ENCODE data around the gene B4GALT6.

Gene B4GALT6

DNA sequence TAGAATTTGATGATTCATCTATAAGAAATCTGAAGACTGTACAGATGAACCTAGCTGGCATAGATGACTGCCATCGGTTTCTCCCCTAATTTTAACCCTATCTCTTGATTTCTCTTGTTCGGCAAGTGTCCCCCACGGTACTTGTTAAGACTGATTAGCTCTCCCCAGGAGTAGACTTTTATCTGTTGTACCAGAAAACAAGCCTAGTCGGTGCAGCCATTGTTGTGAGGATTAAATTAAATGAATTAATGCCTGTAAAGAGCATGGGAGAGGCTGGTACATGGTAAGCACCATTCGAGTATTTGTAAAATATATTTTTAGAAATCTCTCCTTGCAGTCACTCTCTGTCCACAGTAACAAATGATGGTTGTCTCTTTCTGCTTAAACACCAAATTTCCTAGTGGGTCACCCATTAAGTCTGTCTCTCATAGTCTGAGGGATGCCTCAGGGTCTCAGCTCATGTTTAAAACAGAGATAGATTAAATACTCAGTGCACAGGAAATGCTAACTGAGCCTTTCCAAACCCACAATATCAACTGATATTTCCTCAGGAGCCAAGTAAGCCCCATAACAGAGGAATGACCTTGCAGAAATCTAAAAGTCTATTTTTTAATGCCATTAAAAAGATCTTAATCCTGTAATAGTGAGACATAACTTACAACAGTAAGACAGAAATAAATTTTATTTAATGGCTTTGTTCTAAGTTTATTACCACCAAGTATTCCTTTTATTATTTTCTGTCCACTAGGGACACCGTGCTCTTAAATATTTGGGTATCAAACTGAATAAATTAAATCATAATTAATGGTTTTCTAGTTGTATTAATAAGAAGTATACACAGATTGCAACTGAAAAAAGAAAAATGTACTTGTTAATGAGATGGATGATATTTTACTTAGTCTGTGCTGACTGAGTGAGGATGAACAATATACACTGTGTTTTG lies 2.9 kb upstream of the B4GALT6 start:
- DNase-seq (ENCODE audit: low spot score) = no peak

DNA sequence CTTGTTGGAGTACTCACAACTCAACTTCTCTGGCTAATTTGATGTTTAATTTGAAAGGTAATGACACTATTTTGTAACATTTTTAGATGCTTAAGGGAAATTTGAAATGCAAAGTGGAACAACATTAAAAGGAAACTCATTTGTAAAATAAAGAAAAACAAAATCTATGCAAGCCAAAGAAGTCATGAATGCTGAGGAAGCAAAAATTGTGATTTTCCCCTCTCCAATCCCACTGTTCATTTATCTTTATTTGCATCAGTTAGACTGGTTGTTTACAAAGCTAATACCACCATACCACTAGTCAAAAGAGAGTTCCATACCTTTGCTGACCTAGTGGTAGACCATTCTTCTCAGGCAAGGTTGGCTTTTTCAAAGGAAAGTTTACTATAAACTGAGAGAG lies 2.2 kb upstream of the B4GALT6 start:
- DNase-seq (ENCODE audit: low spot score) = no peak

DNA sequence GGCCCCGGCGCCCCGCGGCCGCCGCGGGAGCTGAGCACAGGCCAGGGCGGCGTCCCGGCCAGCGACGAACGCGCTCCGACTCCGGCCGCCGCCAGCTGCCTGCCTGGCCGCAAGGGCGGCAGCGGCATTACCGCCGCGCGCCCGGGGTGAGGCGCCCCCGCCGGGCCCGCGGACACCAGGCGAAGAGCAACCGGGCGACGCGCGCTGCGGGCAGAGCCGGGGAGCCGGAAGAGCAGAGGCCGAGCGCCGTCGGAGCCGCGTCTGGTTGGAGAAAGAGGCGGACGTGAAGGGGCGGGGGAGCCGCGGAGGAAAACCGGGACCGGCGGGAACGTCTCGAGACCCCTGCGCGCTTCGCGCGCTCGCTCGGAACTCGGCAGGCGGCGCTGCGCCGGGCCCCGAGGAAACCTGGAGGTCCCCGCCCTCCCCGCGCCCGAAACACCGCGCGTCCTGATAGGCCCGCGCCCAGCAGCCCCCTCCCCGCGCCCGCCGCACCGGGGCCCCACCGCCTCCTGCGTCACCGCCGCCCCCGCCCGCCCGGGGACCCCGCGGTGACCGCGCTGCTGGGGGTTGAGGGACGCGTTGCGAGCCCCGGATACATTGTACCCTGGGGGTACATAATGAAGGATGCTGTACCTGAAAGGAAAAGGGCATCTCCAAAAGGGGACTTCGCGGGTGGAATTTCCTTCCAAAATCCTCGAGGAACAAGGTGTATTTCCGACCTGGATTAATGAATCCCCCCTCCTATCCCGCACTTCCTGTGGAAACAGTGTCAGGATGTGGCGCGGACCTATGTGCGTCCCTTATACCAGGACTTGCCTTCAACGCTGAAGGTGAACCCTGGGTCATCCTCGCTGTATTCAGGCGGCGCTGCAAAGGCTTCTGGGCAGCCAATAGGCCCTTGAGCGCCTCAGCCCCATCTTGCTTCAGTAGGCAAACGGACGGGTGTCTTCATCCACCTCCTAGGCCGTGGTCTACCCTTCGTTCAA lies 1.0 kb upstream of the B4GALT6 start:
- DNase-seq (ENCODE audit: low spot score) = peak; percentile 73

DNA sequence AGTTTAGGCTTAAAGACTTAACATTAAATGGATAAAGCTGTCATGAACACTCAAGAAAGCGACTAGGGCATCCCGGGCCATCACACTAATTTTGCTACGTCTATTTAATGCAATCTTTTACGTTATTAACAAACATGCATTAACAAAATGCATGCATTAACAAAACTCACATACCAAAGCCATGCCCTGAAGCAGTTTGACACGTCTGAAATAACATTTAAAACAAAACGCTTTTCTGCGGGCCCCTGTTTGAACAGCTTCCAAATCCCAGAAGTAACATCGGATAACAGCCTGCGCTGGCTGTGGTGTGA lies 458 bp downstream of the B4GALT6 start:
- DNase-seq (ENCODE audit: low spot score) = no peak

DNA sequence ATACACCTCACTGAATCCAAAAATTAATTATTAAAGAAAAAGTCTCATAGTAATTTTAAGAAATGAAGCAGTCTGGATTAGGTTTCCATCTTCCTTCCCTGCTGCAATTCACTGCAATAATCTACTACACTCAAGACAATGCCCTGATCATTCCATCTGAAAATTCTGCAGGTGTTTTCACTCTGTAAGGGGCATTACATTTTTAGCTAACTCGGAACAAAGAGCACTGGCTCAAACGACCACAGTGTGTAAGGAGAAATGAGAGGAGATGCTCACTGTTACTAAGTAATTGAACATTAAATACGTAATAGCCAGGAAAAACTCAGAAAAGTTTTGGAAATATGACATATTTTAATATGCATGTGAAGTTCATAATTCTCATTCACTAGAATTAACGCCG lies 1.3 kb downstream of the B4GALT6 start:
- no peak for DNase-seq (ENCODE audit: low spot score)

DNA sequence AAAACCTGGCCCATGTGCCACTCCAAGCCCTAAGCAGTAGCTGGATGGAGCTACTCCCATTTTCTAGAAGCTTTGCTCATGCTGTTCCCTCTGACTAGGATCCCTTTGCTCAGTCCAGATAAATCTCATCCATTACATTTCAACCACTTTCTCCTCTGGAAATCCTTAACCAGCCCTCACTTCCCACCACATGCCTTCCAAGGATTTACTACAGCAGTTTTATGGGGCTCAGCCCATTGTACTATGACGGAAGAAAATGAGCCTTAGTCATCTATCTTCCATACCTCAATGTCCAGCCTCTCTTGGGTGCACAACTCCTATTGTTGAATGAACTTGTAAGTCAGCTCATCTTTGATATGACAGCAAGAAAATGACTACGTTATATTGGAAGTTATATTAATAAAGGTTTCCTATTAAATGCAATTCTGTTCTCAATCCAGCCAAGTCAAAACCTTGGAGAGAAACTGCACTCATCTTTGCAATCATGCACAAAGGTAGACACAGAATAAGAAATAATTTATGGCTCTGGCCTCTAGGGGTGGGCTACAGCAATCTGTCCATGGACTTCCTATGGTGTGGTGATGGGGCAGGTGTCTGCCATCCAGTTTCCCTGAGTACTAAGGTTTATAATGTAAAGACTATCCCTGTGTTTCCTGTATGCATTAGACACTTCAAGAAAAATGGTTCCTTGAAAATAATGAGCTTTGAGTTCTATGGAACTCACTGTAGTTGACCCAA lies 3.4 kb downstream of the B4GALT6 start:
- no peak for DNase-seq (ENCODE audit: low spot score)

DNA sequence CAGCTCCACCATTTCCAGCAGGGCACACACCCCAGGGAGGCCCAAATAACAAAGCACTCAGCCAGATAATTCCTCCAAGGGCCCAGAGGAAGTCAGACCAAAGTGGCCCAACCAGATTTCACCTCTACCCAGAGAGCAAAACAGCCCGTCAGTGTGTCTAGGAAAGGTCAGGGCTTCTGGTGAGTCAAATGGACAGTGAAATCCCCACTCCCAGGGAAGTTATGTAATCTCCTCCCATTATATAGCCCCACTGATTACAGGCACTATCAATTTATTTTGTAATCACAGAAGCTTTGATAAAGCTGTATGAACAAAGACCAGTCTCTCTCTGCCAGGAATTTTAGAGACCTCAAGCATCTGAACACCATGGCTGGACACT lies 4.0 kb downstream of the B4GALT6 start:
- DNase-seq (ENCODE audit: low spot score) = no peak

DNA sequence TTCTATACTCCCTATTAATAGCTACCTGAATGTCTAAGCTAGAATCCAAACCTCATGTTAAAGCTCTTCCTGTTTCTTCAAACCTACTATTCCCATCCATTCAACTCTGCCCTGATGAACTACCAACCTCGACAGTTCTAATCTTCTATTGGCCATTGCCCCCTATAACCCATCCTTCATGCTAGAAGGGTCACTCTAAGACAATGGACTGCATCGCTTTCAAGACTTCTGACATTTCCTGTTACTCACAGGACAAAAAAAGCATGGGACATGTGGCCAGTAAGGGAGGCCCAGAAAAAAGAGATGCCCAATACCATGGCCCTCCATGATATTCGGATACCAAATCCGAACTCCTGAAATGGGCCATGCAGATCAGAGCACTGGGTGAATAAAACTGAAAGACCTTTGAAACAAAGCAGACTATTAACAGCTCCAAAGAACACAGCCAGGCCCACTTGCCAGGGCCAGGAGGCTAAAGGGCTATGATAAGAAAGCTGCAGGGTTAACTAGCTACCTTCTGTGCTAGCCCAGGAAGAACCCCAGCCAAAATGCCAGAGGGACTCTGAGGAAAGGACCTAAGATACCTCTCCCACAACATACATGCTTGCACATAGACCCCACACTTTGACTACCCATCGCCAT lies 4.5 kb downstream of the B4GALT6 start:
- no peak for DNase-seq (ENCODE audit: low spot score)

DNA sequence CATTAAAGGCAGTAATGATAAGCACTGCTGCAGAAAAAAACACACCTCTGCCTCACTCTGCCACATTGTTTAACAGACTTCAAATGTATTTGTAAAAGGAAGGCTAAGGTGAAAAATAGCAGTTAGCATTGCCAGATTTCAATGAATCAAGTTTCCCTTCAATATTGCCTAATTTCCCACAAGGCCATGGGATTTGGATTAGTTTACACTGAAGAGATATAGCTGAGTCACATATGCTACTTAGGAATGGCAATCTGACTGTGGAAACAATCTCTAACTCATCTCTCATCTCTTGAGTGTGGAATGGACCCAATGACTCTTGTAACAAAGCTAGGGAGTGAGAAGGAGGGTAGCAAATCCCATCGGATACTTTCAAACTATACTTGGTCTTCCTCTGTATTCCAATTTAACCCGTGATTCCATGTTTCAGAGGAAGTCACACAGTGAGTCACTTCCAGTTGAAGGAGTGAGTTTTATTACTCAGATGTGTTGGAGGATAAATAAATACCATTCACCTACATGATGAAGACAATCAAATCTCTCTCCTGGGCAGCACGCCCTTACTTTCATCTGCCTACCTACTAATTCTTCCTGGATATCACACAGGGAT lies 5.1 kb downstream of the B4GALT6 start:
- no peak for DNase-seq (ENCODE audit: low spot score)

DNA sequence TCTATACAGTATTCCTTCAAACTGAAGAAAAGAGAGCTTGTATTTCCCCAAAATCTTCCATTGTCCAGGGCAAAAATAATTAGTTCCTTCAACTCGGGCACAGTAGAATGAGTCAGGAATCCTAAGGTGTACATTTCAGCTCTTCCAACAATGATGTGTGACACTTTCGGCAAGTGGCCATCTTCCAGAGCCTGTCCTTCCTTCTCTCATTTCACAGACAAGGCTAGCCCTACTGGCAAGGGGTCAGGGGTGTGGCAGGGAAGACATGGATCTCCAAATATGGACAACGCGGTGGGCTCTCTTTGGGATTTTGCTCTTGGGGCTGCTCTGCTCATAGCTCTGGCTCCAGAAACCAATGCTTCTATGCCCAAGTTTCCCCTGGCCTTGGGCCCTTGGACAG lies 6.0 kb downstream of the B4GALT6 start:
- DNase-seq (ENCODE audit: low spot score) = no peak

DNA sequence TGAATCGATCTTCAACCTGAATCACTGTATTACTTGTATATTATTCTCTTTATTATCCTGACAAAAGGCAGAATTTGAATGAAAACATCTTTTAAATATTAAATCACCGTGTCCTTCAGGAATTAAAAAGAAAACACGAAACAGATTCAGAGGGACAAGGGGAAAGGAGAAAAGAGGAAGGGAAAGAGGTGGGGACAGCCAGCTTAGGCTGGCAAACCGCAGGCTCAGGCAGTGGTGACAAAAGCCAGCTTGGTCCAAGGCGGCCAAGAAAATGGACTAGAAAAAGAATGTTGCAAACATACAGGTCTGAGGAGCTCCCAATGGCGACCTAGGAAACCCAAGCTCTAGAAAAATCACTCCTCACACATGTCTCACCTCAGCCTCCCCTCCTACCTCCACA lies 6.8 kb downstream of the B4GALT6 start:
- no peak for DNase-seq (ENCODE audit: low spot score)

DNA sequence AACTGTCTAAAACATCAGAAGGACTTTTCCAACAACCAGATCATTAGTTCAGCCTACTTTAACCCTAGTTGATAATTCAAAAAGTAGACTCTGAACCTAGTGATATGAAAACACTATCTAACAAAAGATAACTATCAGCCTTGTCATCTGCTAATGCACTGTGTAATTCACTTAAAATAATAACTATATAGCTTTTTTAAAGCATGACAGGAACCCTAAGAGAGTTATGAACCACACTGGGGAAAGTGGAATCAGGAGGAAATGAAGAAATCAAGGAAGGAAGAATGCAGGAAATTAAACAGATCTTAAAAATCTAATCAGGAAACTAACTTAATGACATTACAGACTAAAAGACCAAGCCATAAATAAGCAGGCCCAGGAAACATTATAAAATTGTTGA lies 9.0 kb downstream of the B4GALT6 start:
- DNase-seq (ENCODE audit: low spot score) = no peak

DNA sequence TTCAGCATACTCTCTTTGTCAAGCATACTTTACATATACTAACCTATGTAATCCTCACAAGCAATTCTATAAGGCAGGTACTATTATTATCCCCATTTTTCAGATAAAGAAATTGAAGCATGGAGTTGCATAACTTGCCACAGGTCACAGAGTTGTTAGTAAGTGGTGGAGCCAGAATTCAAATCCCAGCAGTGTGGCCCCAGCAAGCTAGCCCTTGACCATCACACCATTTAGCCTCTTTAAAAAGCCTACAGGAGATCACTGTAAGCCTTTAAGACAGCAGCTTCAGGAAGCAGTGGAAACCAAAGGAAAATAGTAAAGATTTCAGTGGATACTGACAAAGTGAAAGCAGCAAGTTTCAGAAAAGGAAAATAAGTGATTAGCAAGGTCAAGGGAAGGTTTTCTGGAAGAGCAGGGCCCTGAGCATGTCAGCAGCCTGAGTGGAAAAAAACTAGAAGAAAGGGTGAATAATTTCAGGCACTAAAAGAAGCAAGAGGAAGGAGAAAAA lies 11.7 kb downstream of the B4GALT6 start:
- DNase-seq (ENCODE audit: low spot score) = no peak

DNA sequence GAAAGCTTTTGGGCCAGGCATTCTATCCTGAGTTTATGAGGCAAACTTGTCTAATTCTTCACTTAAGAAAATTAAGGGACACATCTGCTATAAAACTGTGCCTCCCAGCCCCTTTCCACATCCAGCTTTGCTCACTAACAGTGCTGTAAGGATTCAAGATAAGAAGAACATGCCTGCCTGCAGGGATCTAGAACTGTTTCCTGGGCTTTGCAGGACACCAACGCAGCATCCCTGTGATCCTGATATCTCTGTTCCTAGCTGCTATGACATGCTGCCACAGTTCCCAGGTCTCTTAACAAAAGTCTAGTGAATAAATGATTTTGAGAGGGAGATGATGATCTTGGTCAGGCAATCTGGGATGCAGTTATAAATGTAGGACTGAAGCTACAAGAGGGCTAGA lies 12.4 kb downstream of the B4GALT6 start:
- DNase-seq (ENCODE audit: low spot score) = no peak

DNA sequence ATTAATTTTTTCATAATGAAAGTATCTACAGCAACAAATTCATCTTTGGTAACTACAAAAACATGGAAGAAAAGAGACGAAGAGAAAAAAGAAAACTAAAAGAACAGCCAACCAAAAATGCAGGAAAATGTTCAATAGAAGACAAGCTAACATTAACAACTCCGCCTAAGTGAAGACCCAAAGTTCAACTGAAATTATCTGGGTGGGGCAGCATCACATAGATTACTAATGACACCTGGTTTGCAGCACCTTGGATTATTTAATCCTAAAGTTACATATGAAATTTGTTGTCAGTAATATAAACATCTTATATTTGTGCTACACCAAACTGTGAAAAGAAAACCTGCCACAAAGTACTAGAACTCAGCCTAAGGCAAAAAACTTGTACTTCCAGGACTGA lies 14.8 kb downstream of the B4GALT6 start:
- no peak for DNase-seq (ENCODE audit: low spot score)

DNA sequence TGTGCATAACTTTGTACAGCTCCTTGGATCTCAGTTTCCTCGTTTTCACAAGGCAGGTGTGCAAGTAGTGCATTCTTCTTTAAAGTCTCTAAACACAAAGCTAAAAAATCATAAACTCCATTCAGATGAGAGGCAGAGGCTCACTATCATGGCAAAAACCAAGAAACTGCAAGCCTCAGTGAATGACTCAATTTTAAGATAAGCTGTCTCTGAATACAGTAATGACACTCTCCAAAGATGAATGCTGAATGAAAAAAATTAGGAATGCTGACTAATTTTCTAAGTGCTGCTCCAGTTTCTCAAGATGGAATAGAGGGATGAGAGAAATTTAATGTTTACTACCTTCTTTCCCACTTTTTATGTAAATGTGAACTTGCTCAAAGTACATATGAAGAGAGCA lies 17.2 kb downstream of the B4GALT6 start:
- DNase-seq (ENCODE audit: low spot score) = no peak

DNA sequence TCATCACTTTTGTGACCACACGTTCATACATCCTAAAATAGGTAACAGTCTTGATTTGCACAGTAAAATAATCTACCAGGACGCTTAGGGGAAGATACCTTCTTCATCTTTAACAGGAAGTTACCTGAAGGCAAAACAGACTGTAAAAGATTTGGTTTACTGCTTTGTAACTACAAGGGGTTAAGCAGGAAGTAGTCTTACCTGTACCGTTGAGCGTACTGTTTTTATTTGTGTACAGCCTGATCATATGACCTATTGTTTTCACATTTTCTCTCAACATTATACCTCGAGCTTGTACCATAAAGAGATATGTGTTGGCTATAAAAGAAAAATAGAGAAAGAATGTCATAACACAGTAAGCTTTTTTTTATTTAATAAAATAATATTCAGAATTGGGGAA lies 18.3 kb downstream of the B4GALT6 start:
- no peak for DNase-seq (ENCODE audit: low spot score)

DNA sequence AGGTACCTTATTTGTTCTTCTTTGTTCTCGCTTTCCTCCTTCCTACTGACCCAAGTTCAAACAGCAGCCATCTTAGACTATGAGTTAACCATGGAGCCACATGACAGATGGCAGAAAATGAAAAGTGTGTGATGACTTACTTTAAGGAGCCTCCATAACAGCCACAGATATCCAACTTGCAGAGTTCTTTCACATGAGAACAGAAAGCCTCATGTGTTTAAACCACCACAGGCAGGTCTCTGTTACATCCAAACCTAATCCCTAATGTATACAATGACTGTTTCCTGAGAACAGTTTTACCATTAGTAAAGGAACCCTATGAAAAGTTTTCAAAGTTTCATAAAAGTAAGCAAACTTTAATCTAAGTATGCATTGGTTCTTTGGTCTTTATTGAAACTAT lies 20.3 kb downstream of the B4GALT6 start:
- no peak for DNase-seq (ENCODE audit: low spot score)

DNA sequence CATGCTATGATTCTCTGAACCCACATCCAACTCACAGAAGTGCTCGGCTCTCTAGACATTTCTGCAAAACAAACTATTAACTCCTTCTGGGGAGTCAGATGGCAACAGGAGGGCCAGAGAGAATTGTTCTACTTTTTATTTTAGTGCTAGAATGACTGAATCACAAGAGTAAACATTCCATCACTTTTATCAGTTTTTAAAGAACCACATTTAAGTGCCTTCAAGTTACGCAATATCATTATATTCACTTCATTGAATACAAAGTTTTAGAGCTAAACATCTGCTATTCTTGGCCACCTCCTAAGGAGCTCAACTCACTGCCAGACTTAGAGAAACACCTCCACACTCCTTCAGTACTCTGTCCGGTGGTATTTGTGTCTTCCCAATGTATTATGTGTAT lies 22.4 kb downstream of the B4GALT6 start:
- DNase-seq (ENCODE audit: low spot score) = no peak

DNA sequence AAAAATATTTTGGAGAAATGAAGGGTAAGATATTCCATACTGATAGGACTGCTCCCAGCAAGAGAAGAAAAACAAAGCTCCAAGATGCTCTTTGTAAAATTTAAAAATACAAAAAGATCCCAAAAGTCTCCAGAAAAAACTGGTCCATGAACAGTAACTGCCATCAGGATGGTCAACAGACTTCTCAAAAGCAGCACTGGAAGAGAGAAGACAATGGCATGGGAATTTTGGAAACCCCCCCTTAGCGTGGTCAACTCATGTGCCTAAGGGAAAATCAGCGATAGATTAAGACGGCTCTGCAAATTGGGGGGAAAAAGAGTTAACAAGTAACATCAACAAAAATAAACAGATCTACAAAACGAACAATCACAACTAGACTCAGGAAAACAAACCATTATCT lies 23.6 kb downstream of the B4GALT6 start:
- DNase-seq (ENCODE audit: low spot score) = no peak

DNA sequence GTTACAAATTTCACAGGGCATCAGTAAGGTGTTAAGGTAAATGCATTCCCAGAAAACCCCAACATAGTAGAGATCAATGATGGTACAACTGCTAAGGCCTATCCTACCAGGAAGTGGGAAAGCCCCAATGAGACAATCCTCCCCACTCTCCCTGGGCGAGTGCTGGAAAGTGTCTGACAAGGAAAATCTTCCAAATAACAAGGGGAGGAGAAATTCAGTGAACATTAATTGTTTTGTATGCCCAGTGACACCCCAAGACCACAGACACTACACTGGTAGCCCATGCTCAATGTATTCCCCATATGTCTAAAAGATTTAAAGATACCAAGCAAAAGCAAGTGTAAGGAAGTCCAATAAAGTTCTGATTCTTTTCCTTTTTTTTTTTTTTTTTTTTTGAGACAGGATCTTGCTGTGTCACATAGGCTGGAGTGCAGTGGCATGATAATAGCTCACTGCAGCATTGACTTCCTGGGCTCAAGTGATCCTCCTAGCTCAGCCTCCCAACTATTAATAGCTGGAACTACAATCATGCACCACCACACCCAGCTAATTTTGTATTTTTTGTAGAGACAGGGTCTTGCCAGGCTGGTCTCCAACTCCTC lies 24.7 kb downstream of the B4GALT6 start:
- no peak for DNase-seq (ENCODE audit: low spot score)

Data from putamen (tissue), 1 donor.